Activated CD8-positive, alpha-beta memory T cell treated with anti-CD3 and anti-CD28 coated beads, Interleukin-2, amount 10 ng/mL, durations not matched to agents 7 days and 5 days (primary cell): ENCODE measurements around the gene ROBO4. TPM values are rescaled to one million over a fixed set of nuclear protein-coding genes. Genes with fewer than 3 reads are reported as not detected.

Experiments
- ATAC-seq: fragments of 150-1000 bp; cut with Tn5 transposase; one replicate; pipeline ENCODE4 v1.10.0; 2021; ENCODE audit warnings: moderate library complexity
- CTCF ChIA-PET: fragments of 350-600 bp; sonication (Branson Sonifier 250); formaldehyde crosslinking; loops from one replicate; lab custom pipeline; 2021; ENCODE audit warnings: antibody characterized with exemption; lab: Charles Lee
- DNase-seq: peaks from one replicate; pipeline ENCODE4 v3.0.0-alpha.2; 2020
- H3K27ac Mint-ChIP-seq: one replicate; pipeline ENCODE4 v1.8.0; 2021; ENCODE audit warnings: mild to moderate bottlenecking, mixed read lengths
- H3K27me3 Mint-ChIP-seq: one replicate; pipeline ENCODE4 v1.8.0; 2021; ENCODE audit warnings: mixed read lengths
- H3K36me3 Mint-ChIP-seq: one replicate; pipeline ENCODE4 v1.8.0; 2021; ENCODE audit warnings: mild to moderate bottlenecking, mixed read lengths
- H3K4me1 Mint-ChIP-seq: one replicate; pipeline ENCODE4 v1.8.0; 2021; ENCODE audit warnings: mixed read lengths
- H3K4me3 Mint-ChIP-seq: one replicate; pipeline ENCODE4 v1.8.0; 2021; ENCODE audit warnings: mild to moderate bottlenecking, moderate library complexity, mixed read lengths
- H3K9me3 Mint-ChIP-seq: one replicate; pipeline ENCODE4 v1.8.0; 2022; ENCODE audit warnings: low read depth, mixed read lengths
- total RNA-seq, 2 experiments: library from RNA; stranded (reverse); gene quantifications; one replicate each; pipeline ENCODE4 v1.2.3, GENCODE V29; 2021

Gene ROBO4
- total RNA-seq, 2 experiments from 2014 or later: not detected

- Mint-ChIP-seq H3K4me3 (no peak overlapping the region), H3K27ac (no peak overlapping the region), H3K27me3 (peaks cover 60% of the 10 kb centered on the region), H3K36me3 (no peaks in the 10 kb centered on the region), H3K4me1 (peaks cover 7% of the 10 kb centered on the region), H3K9me3 (no peaks in the 10 kb centered on the region)
- ATAC-seq (no peak), DNase-seq (no peak)
- CTCF ChIA-PET: no interaction called here
Observed at GRCh38 chr11:124861670-124862069, 36.0 kb downstream of the ROBO4 start.

- ATAC-seq: no peak
- Mint-ChIP-seq H3K9me3 (no peaks in the 10 kb centered on the region), H3K27ac (no peak overlapping the region), H3K36me3 (no peaks in the 10 kb centered on the region), H3K4me3 (no peak overlapping the region), H3K4me1 (peaks cover 4% of the 10 kb centered on the region), H3K27me3 (peaks cover 39% of the 10 kb centered on the region)
- no peak for DNase-seq
- CTCF ChIA-PET: interaction anchor here (1.4 kb wide), 2 partner anchors 9 to 22 kb away, joined by 3 to 4 read pairs; no protein-coding TSS in a partner anchor
Observed at GRCh38 chr11:124859171-124859570, 38.5 kb downstream of the ROBO4 start.

- Mint-ChIP-seq H3K4me1 (peaks cover 4% of the 10 kb centered on the region), H3K9me3 (no peaks in the 10 kb centered on the region), H3K27me3 (peaks cover 98% of the 10 kb centered on the region), H3K27ac (no peak overlapping the region), H3K36me3 (no peaks in the 10 kb centered on the region), H3K4me3 (no peak overlapping the region)
- CTCF ChIA-PET: interaction anchor here (1.2 to 4.2 kb wide), 2 partner anchors 8 to 20 kb away, joined by 4 to 18 read pairs; no protein-coding TSS in a partner anchor
- DNase-seq (no peak), ATAC-seq (no peak)
Observed at GRCh38 chr11:124846070-124846673, 51.5 kb downstream of the ROBO4 start.

- H3K27ac Mint-ChIP-seq: no peak overlapping the region
- DNase-seq: no peak
- no peak overlapping the region for H3K4me3 Mint-ChIP-seq
- no peaks in the 10 kb centered on the region for H3K36me3 Mint-ChIP-seq
- peaks cover 6% of the 10 kb centered on the region for H3K4me1 Mint-ChIP-seq
- peaks cover 99% of the 10 kb centered on the region for H3K27me3 Mint-ChIP-seq
- no peaks in the 10 kb centered on the region for H3K9me3 Mint-ChIP-seq
- CTCF ChIA-PET: interaction anchor here (1.1 to 4.2 kb wide), 2 partner anchors 22 to 201 kb away, joined by 3 to 18 read pairs; no protein-coding TSS in a partner anchor
- ATAC-seq: no peak
Observed at GRCh38 chr11:124844664-124845079, 53.0 kb downstream of the ROBO4 start.

- ATAC-seq (no peak), DNase-seq (no peak)
- no peaks in the 10 kb centered on the region for H3K9me3 Mint-ChIP-seq
- peaks cover 6% of the 10 kb centered on the region for H3K4me1 Mint-ChIP-seq
- no peak overlapping the region for H3K4me3 Mint-ChIP-seq
- peaks cover 95% of the 10 kb centered on the region for H3K27me3 Mint-ChIP-seq
- no peak overlapping the region for H3K27ac Mint-ChIP-seq
- CTCF ChIA-PET: interaction anchor here (0.9 to 4.2 kb wide), 4 partner anchors 23 to 80 kb away, joined by 3 to 18 read pairs (median 4); no protein-coding TSS in a partner anchor
- no peaks in the 10 kb centered on the region for H3K36me3 Mint-ChIP-seq
Observed at GRCh38 chr11:124843616-124843910, 54.1 kb downstream of the ROBO4 start.

- ATAC-seq (no peak), DNase-seq (no peak)
- H3K9me3 Mint-ChIP-seq: no peaks in the 10 kb centered on the region
- no peak overlapping the region for H3K27ac Mint-ChIP-seq
- H3K4me1 Mint-ChIP-seq: peaks cover 8% of the 10 kb centered on the region
- H3K36me3 Mint-ChIP-seq: no peaks in the 10 kb centered on the region
- CTCF ChIA-PET: interaction anchor here (0.7 to 1.7 kb wide), 7 partner anchors 10 to 173 kb away, joined by 3 to 6 read pairs (median 3); partner anchors contain the start of gene ROBO3
- peaks cover 95% of the 10 kb centered on the region for H3K27me3 Mint-ChIP-seq
- H3K4me3 Mint-ChIP-seq: no peak overlapping the region
Observed at GRCh38 chr11:124842305-124842704, 55.4 kb downstream of the ROBO4 start.

GRCh38 chr11:124841840-124842239 lies 55.8 kb downstream of the ROBO4 start:
- CTCF ChIA-PET: interaction anchor here (0.8 to 1.5 kb wide), 5 partner anchors 10 to 84 kb away, joined by 3 to 5 read pairs (median 3); partner anchors contain the start of gene ROBO3
- Mint-ChIP-seq H3K27me3 (peaks cover 94% of the 10 kb centered on the region), H3K36me3 (no peaks in the 10 kb centered on the region), H3K4me1 (peaks cover 13% of the 10 kb centered on the region), H3K9me3 (no peaks in the 10 kb centered on the region), H3K4me3 (no peak overlapping the region), H3K27ac (no peak overlapping the region)
- no peak for ATAC-seq
- DNase-seq: no peak

- Mint-ChIP-seq H3K9me3 (no peaks in the 10 kb centered on the region), H3K27me3 (peaks cover 89% of the 10 kb centered on the region), H3K27ac (no peak overlapping the region), H3K36me3 (no peaks in the 10 kb centered on the region), H3K4me1 (peaks cover 16% of the 10 kb centered on the region), H3K4me3 (no peak overlapping the region)
- DNase-seq: no peak
- CTCF ChIA-PET: interaction anchor here (1.4 to 1.5 kb wide), 2 partner anchors 25 to 83 kb away, joined by 3 to 5 read pairs; partner anchors contain the start of gene ROBO3
- no peak for ATAC-seq
Observed at GRCh38 chr11:124841201-124841600, 56.5 kb downstream of the ROBO4 start.

- H3K9me3 Mint-ChIP-seq: no peaks in the 10 kb centered on the region
- no peak for ATAC-seq
Observed at GRCh38 chr11:124840666-124841065, 57.0 kb downstream of the ROBO4 start.

GRCh38 chr11:124839972-124840621 lies 57.6 kb downstream of the ROBO4 start:
- Mint-ChIP-seq H3K27me3 (peaks cover 83% of the 10 kb centered on the region), H3K4me1 (peaks cover 20% of the 10 kb centered on the region), H3K4me3 (no peak overlapping the region), H3K27ac (no peak overlapping the region), H3K9me3 (no peaks in the 10 kb centered on the region), H3K36me3 (no peaks in the 10 kb centered on the region)
- ATAC-seq: no peak
- CTCF ChIA-PET: interaction anchor here (5.0 to 6.9 kb wide), 3 partner anchors 37 to 169 kb away, joined by 28 to 78 read pairs (median 31); partner anchors contain the start of genes ESAM, SIAE and SPA17
- no peak for DNase-seq

More at GRCh38 chr11:124840666-124841065, 57.0 kb downstream of the ROBO4 start:
- CTCF ChIA-PET: interaction anchor here (5.0 to 6.9 kb wide), 3 partner anchors 36 to 169 kb away, joined by 28 to 78 read pairs (median 31); partner anchors contain the start of genes ESAM, SIAE and SPA17
- no peak overlapping the region for H3K27ac Mint-ChIP-seq
- no peak overlapping the region for H3K4me3 Mint-ChIP-seq
- peaks cover 85% of the 10 kb centered on the region for H3K27me3 Mint-ChIP-seq
- H3K36me3 Mint-ChIP-seq: no peaks in the 10 kb centered on the region
- no peak for DNase-seq
- H3K4me1 Mint-ChIP-seq: peaks cover 18% of the 10 kb centered on the region

- Mint-ChIP-seq H3K4me1 (peaks cover 20% of the 10 kb centered on the region), H3K9me3 (no peaks in the 10 kb centered on the region), H3K4me3 (no peak overlapping the region), H3K27me3 (peaks cover 78% of the 10 kb centered on the region), H3K27ac (no peak overlapping the region), H3K36me3 (no peaks in the 10 kb centered on the region)
- no peak for ATAC-seq
- CTCF ChIA-PET: interaction anchor here (2.6 to 6.9 kb wide), 5 partner anchors 38 to 195 kb away, joined by 22 to 78 read pairs (median 30); partner anchors contain the start of genes ESAM, SIAE and SPA17
- no peak for DNase-seq
Observed at GRCh38 chr11:124839128-124839971, 58.3 kb downstream of the ROBO4 start.

GRCh38 chr11:124838805-124839127 lies 58.9 kb downstream of the ROBO4 start:
- Mint-ChIP-seq H3K27ac (no peak overlapping the region), H3K4me3 (no peak overlapping the region), H3K4me1 (peaks cover 20% of the 10 kb centered on the region), H3K36me3 (no peaks in the 10 kb centered on the region), H3K27me3 (peaks cover 75% of the 10 kb centered on the region), H3K9me3 (no peaks in the 10 kb centered on the region)
- ATAC-seq: no peak
- DNase-seq: no peak
- CTCF ChIA-PET: interaction anchor here (1.1 to 6.9 kb wide), 12 partner anchors 8 to 302 kb away, joined by 3 to 78 read pairs (median 14); partner anchors contain the start of genes ESAM, MSANTD2, SIAE and SPA17

- H3K9me3 Mint-ChIP-seq: no peaks in the 10 kb centered on the region
- H3K27ac Mint-ChIP-seq: no peak overlapping the region
- CTCF ChIA-PET: interaction anchor here (0.6 to 6.9 kb wide), 20 partner anchors 9 to 422 kb away, joined by 3 to 78 read pairs (median 4); partner anchors contain the start of genes ESAM, MSANTD2, ROBO3 and SIAE
- no peak for DNase-seq
- ATAC-seq: peak; percentile 46
- no peak overlapping the region for H3K4me3 Mint-ChIP-seq
- H3K27me3 Mint-ChIP-seq: peaks cover 73% of the 10 kb centered on the region
- H3K4me1 Mint-ChIP-seq: peaks cover 18% of the 10 kb centered on the region
- H3K36me3 Mint-ChIP-seq: no peaks in the 10 kb centered on the region
Observed at GRCh38 chr11:124837491-124837856, 60.2 kb downstream of the ROBO4 start.
